Endothelial cell of umbilical vein (primary cell): ENCODE data around the gene MTRR. TPM values are rescaled to one million over a fixed set of nuclear protein-coding genes. Genes with fewer than 3 reads are reported as not detected.
A peak's percentile ranks its signal among the peaks of the same experiment; 100 is the strongest.

ENCODE experiments used
- BruUV-seq: library from RNA; stranded (reverse); fragments of 400-500 nt; replicated peaks from 2 replicates; lab custom pipeline; 2021; lab: Mats Ljungman, UMichigan
- CTCF ChIA-PET: fragments of 300-600, 350-600 bp; sonication (Branson Sonifier 250); formaldehyde crosslinking; loops from one replicate; lab custom pipeline; 2021; ENCODE audit warnings: antibody characterized with exemption, inconsistent platforms; lab: Charles Lee
- POLR2A ChIA-PET: fragments of 300-600, 350-600 bp; sonication (Branson Sonifier 250); formaldehyde crosslinking; loops from one replicate; lab custom pipeline; 2021; ENCODE audit warnings: antibody characterized with exemption, inconsistent platforms; lab: Charles Lee
- DNase-seq: peaks from one replicate; pipeline ENCODE4 v3.0.0-alpha.2; 2011; ENCODE audit warnings: low read depth, low spot score
- FAIRE-seq: peaks from 2 replicates; lab custom pipeline; 2011; peaks lifted over from hg19 to GRCh38; lab: Jason Lieb, UNC
- H2AFZ ChIP-seq: 2 replicates; pipeline ENCODE4 v1.6.0; 2012; ENCODE audit warnings: low read depth, low read length, control low read depth, inconsistent platforms
- H3K27ac ChIP-seq: 2 replicates; pipeline ENCODE4 v1.5.1; 2011; ENCODE audit warnings: low read depth, mild to moderate bottlenecking, control low read depth, low read length, moderate library complexity; ENCODE audit not compliant: insufficient read depth
- H3K27me3 ChIP-seq, 2 experiments: 2 replicates each; pipeline versions ENCODE4 v1.6.0 to v1.6.1; 2011; ENCODE audit warnings: low read length in 2 of 2, mixed read lengths in 1 of 2; ENCODE audit not compliant: control insufficient read depth in 2 of 2, insufficient read depth in 2 of 2
- H3K36me3 ChIP-seq, 2 experiments: 2 replicates in 1 of 2; 3 replicates in 1 of 2; pipeline ENCODE4 v1.5.1; 2011; ENCODE audit warnings: low read length in 2 of 2, mild to moderate bottlenecking in 1 of 2, moderate library complexity in 1 of 2; ENCODE audit not compliant: control insufficient read depth in 2 of 2, insufficient read depth in 2 of 2; ENCODE audit errors: extremely low read depth in 1 of 2
- H3K4me1 ChIP-seq: 3 replicates; pipeline ENCODE4 v1.5.1; 2011; ENCODE audit warnings: mild to moderate bottlenecking, low read length; ENCODE audit not compliant: control insufficient read depth, insufficient read depth; ENCODE audit errors: extremely low read depth
- H3K4me2 ChIP-seq: 2 replicates; pipeline ENCODE4 v1.6.1; 2011; ENCODE audit warnings: low read length, control low read depth, mixed read lengths; ENCODE audit not compliant: insufficient read depth
- H3K4me3 ChIP-seq, 3 experiments: fragments of 200-600 bp in 1 of 3; sonication (generic), shearing (Covaris generic) in 1 of 3; replicated peaks in 1 of 3; 2 replicates each; pipeline ENCODE4 v1.5.1; 2011 to 2016; ENCODE audit warnings: control low read depth in 3 of 3, low read length in 3 of 3, mild to moderate bottlenecking in 2 of 3, inconsistent platforms in 1 of 3, low read depth in 1 of 3, moderate library complexity in 1 of 3; ENCODE audit not compliant: insufficient read depth in 1 of 3
- H3K79me2 ChIP-seq: 2 replicates; pipeline ENCODE4 v1.6.0; 2012; ENCODE audit warnings: low read length, inconsistent platforms; ENCODE audit not compliant: control insufficient read depth, insufficient read depth
- H3K9ac ChIP-seq: replicated peaks from 2 replicates; pipeline ENCODE3; 2011; ENCODE audit warnings: low read length, control low read depth; ENCODE audit not compliant: insufficient read depth; ENCODE audit errors: extremely low read depth
- H3K9me1 ChIP-seq: replicated peaks from 3 replicates; pipeline ENCODE4 v1.6.0; 2011; ENCODE audit warnings: mild to moderate bottlenecking, low read length; ENCODE audit not compliant: control insufficient read depth, insufficient read depth; ENCODE audit errors: extremely low read depth
- H3K9me3 ChIP-seq: replicated peaks from 2 replicates; pipeline ENCODE4 v1.5.1; 2012; ENCODE audit warnings: low read length, inconsistent platforms; ENCODE audit not compliant: control insufficient read depth, insufficient read depth
- H4K20me1 ChIP-seq: replicated peaks from 2 replicates; pipeline ENCODE3; 2011; ENCODE audit warnings: mild to moderate bottlenecking, low read length; ENCODE audit not compliant: control insufficient read depth, insufficient read depth; ENCODE audit errors: extremely low read depth
- CTCF ChIP-seq, 2 donors: IDR thresholded peaks; 1 replicate in 1 of 2; 2 replicates in 1 of 2; pipeline ENCODE4 v1.5.1; 2011; ENCODE audit warnings: low read length in 2 of 2, mild to moderate bottlenecking in 2 of 2, moderate library complexity in 2 of 2, control low read depth in 1 of 2, inconsistent platforms in 1 of 2, low read depth in 1 of 2; ENCODE audit not compliant: insufficient read depth in 1 of 2; ENCODE audit errors: extremely low read depth in 1 of 2
- EZH2 ChIP-seq: IDR thresholded peaks from 2 replicates; pipeline ENCODE4 v1.6.1; 2012; ENCODE audit warnings: borderline replicate concordance, low read depth, mild to moderate bottlenecking, moderate library complexity, low read length, inconsistent platforms; ENCODE audit not compliant: severe bottlenecking
- FOS ChIP-seq: IDR thresholded peaks from 2 replicates; pipeline ENCODE4 v1.6.1; 2011; ENCODE audit warnings: mild to moderate bottlenecking, low read length, moderate library complexity, borderline replicate concordance; ENCODE audit not compliant: insufficient read depth
- GATA2 ChIP-seq: IDR thresholded peaks from 2 replicates; pipeline ENCODE4 v1.7.0; 2011; ENCODE audit warnings: low read depth, mild to moderate bottlenecking, moderate library complexity, mixed read lengths, low read length; ENCODE audit not compliant: insufficient read length, insufficient read depth
- MYC ChIP-seq: IDR thresholded peaks from one replicate; pipeline ENCODE4 v1.6.1; 2011; ENCODE audit warnings: mild to moderate bottlenecking, low read depth, low read length
- POLR2AphosphoS5 ChIP-seq: IDR thresholded peaks from 2 replicates; pipeline ENCODE4 v1.6.1; 2012; ENCODE audit warnings: low read depth, mild to moderate bottlenecking, control low read depth, low read length, moderate library complexity; ENCODE audit not compliant: insufficient read depth
- dilution Hi-C: fragments of 300-500 bp; cut with MboI; formaldehyde crosslinking; loops from one replicate; pipeline ENCODE4 v1.15.0; 2019; ENCODE audit warnings: low sequenced_read_pairs; ENCODE audit not compliant: extremely low pct_ligation_motif_present
- intact Hi-C: fragments of 100-400 bp; cut with micrococcal nuclease; formaldehyde crosslinking; loops from one replicate; pipeline ENCODE4 v1.10.0; 2022
- polyA plus RNA-seq, 4 experiments: library from polyadenylated mRNA; depleted of rRNA in 3 of 4; stranded (reverse) in 3 of 4; unstranded in 1 of 4; fragments of >200 nt; gene quantifications; 2 replicates each; pipeline versions ENCODE4 v1.2.1 to v1.2.3, GENCODE V29; 2011 to 2012; ENCODE audit warnings: missing spikeins in 1 of 4
- total RNA-seq: library from RNA; stranded (reverse); gene quantifications from 2 replicates; pipeline ENCODE4 v1.2.3, GENCODE V29; 2021

The MTRR gene
- total and polyA plus RNA-seq, 2 donors (not counting 3 experiments of a cell fraction or from before 2014, with no cell fraction given) = 24.3 to 37.1 TPM

- DNase-seq (peak; percentile 44), FAIRE-seq (peak; percentile 57)
- H3K79me2 ChIP-seq = no peaks in the 10 kb centered on the region
- BruUV-seq = no TSS peak
- no peak overlapping the region for H3K4me2 ChIP-seq
- dilution Hi-C loops (no loop called here), intact Hi-C loops (loop anchor here (2.0 kb wide), 1 partner anchor 1320 kb away; no protein-coding TSS in a partner anchor)
- TF ChIP-seq FOS (no peak), CTCF (IDR thresholded peaks at IDR 0.05; ENCODE audit: extremely low read depth in 1 of 2, insufficient read depth in 1 of 2, low read depth in 1 of 2, low read length in 2 of 2) (peak; percentile 21 to 28)
- no peak overlapping the region for H3K4me3 ChIP-seq
- no peak overlapping the region for H3K9ac ChIP-seq
- ChIA-PET POLR2A (interaction anchor here (1.1 kb wide), 1 partner anchor 18 kb away, joined by 3 read pairs; the partner anchor contains the start of genes FASTKD3 and MTRR), CTCF (interaction anchor here (1.0 to 2.4 kb wide), 20 partner anchors 9 to 1322 kb away, joined by 3 to 21 read pairs (median 6); partner anchors contain the start of genes FASTKD3 and MTRR)
- no peaks in the 10 kb centered on the region for H3K9me1 ChIP-seq
- no peak overlapping the region for H2AFZ ChIP-seq
- H3K9me3 ChIP-seq = no peaks in the 10 kb centered on the region
- H3K27me3 ChIP-seq = no peaks in the 10 kb centered on the region
- no peaks in the 10 kb centered on the region for H3K4me1 ChIP-seq
- no peak overlapping the region for H3K27ac ChIP-seq
- H4K20me1 ChIP-seq = no peaks in the 10 kb centered on the region
- peaks cover 15 to 24% of the 10 kb centered on the region in 2 experiments for H3K36me3 ChIP-seq
These were observed 18.0 kb downstream of the MTRR start for GRCh38 chr5:7886849-7887475.

- Histone ChIP-seq H3K4me1 (no peaks in the 10 kb centered on the region), H4K20me1 (no peaks in the 10 kb centered on the region), H3K4me3 (no peak overlapping the region), H3K9me1 (no peaks in the 10 kb centered on the region), H2AFZ (no peak overlapping the region), H3K27ac (no peak overlapping the region), H3K36me3 (peaks cover 9 to 16% of the 10 kb centered on the region in 2 experiments), H3K79me2 (no peaks in the 10 kb centered on the region), H3K27me3 (no peaks in the 10 kb centered on the region), H3K9ac (no peak overlapping the region), H3K4me2 (no peak overlapping the region), H3K9me3 (no peaks in the 10 kb centered on the region)
- BruUV-seq = no TSS peak
- POLR2A ChIA-PET = no interaction called here
- DNase-seq = no peak
- intact Hi-C loops = no loop called here
- no peak for FAIRE-seq
- CTCF ChIA-PET = interaction anchor here (0.9 kb wide), 1 partner anchor 8 kb away, joined by 3 read pairs; no protein-coding TSS in a partner anchor
- TF ChIP-seq MYC = no peak
- TF ChIP-seq GATA2 = no peak
- no peak for TF ChIP-seq EZH2
- no peak for TF ChIP-seq POLR2AphosphoS5
- dilution Hi-C loops = no loop called here
These were observed 20.0 kb downstream of the MTRR start for GRCh38 chr5:7888901-7889300.
